ENCODE data around the gene ABCG5.

DNA sequence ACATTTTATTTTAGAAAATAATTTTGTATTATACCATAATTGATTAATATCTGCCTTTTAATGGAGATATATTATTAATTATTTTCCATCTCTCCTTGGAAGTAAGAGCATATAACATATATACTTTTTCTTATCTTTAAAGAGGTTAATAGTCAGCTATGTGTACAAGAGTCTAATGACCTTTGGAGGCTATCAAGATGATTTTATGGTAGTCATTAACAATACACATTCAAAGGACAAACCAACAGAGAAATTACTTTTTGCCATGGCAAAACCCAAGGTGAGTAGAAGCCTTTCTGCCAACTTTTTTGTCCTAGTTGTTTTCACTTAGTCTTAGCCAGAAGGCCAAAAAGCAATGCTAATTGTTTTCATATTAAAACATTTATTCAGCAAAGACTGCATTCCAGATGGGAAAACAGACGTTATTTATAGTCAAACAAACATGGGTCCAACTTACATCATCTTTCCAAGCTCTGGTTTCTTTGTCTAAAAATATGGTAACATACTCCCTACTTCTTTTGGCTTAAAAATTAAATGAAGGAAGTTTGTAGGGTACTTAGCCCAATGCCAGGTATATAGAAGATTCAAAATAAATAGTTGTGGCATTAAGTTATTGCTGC lies 74.4 kb downstream of the ABCG5 start:
- TF ChIP-seq, protein P1, sequence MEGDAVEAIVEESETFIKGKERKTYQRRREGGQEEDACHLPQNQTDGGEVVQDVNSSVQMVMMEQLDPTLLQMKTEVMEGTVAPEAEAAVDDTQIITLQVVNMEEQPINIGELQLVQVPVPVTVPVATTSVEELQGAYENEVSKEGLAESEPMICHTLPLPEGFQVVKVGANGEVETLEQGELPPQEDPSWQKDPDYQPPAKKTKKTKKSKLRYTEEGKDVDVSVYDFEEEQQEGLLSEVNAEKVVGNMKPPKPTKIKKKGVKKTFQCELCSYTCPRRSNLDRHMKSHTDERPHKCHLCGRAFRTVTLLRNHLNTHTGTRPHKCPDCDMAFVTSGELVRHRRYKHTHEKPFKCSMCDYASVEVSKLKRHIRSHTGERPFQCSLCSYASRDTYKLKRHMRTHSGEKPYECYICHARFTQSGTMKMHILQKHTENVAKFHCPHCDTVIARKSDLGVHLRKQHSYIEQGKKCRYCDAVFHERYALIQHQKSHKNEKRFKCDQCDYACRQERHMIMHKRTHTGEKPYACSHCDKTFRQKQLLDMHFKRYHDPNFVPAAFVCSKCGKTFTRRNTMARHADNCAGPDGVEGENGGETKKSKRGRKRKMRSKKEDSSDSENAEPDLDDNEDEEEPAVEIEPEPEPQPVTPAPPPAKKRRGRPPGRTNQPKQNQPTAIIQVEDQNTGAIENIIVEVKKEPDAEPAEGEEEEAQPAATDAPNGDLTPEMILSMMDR (IDR thresholded peaks at IDR 0.05) = no peak
- no peak for TF ChIP-seq NR2C2 (CRISPR knock-in tag; IDR thresholded peaks at IDR 0.05)
- TF ChIP-seq, protein P2, sequence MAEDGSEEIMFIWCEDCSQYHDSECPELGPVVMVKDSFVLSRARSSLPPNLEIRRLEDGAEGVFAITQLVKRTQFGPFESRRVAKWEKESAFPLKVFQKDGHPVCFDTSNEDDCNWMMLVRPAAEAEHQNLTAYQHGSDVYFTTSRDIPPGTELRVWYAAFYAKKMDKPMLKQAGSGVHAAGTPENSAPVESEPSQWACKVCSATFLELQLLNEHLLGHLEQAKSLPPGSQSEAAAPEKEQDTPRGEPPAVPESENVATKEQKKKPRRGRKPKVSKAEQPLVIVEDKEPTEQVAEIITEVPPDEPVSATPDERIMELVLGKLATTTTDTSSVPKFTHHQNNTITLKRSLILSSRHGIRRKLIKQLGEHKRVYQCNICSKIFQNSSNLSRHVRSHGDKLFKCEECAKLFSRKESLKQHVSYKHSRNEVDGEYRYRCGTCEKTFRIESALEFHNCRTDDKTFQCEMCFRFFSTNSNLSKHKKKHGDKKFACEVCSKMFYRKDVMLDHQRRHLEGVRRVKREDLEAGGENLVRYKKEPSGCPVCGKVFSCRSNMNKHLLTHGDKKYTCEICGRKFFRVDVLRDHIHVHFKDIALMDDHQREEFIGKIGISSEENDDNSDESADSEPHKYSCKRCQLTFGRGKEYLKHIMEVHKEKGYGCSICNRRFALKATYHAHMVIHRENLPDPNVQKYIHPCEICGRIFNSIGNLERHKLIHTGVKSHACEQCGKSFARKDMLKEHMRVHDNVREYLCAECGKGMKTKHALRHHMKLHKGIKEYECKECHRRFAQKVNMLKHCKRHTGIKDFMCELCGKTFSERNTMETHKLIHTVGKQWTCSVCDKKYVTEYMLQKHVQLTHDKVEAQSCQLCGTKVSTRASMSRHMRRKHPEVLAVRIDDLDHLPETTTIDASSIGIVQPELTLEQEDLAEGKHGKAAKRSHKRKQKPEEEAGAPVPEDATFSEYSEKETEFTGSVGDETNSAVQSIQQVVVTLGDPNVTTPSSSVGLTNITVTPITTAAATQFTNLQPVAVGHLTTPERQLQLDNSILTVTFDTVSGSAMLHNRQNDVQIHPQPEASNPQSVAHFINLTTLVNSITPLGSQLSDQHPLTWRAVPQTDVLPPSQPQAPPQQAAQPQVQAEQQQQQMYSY (CRISPR knock-in tag; IDR thresholded peaks at IDR 0.05) = no peak
- TF ChIP-seq KAT7 (CRISPR knock-in tag; IDR thresholded peaks at IDR 0.05; ENCODE audit: borderline replicate concordance) = no peak
- TF ChIP-seq, protein P3, sequence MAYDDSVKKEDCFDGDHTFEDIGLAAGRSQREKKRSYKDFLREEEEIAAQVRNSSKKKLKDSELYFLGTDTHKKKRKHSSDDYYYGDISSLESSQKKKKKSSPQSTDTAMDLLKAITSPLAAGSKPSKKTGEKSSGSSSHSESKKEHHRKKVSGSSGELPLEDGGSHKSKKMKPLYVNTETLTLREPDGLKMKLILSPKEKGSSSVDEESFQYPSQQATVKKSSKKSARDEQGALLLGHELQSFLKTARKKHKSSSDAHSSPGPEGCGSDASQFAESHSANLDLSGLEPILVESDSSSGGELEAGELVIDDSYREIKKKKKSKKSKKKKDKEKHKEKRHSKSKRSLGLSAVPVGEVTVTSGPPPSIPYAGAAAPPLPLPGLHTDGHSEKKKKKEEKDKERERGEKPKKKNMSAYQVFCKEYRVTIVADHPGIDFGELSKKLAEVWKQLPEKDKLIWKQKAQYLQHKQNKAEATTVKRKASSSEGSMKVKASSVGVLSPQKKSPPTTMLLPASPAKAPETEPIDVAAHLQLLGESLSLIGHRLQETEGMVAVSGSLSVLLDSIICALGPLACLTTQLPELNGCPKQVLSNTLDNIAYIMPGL (CRISPR knock-in tag; IDR thresholded peaks at IDR 0.05) = no peak
- no peak for TF ChIP-seq CREM (CRISPR knock-in tag; IDR thresholded peaks at IDR 0.05)
- TF ChIP-seq IRF2 (CRISPR knock-in tag; IDR thresholded peaks at IDR 0.05; ENCODE audit: borderline replicate concordance, low read depth) = no peak
- TF ChIP-seq FOXP4 (CRISPR knock-in tag; IDR thresholded peaks at IDR 0.05) = no peak
- no peak for TF ChIP-seq NR1H2 (CRISPR knock-in tag; IDR thresholded peaks at IDR 0.05)
- TF ChIP-seq, protein P4, sequence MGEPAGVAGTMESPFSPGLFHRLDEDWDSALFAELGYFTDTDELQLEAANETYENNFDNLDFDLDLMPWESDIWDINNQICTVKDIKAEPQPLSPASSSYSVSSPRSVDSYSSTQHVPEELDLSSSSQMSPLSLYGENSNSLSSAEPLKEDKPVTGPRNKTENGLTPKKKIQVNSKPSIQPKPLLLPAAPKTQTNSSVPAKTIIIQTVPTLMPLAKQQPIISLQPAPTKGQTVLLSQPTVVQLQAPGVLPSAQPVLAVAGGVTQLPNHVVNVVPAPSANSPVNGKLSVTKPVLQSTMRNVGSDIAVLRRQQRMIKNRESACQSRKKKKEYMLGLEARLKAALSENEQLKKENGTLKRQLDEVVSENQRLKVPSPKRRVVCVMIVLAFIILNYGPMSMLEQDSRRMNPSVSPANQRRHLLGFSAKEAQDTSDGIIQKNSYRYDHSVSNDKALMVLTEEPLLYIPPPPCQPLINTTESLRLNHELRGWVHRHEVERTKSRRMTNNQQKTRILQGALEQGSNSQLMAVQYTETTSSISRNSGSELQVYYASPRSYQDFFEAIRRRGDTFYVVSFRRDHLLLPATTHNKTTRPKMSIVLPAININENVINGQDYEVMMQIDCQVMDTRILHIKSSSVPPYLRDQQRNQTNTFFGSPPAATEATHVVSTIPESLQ (CRISPR knock-in tag; IDR thresholded peaks at IDR 0.05) = no peak
